Thoracic aorta (tissue), 2 donors: ENCODE measurements around the gene TANC2. TPM values are rescaled to one million over a fixed set of nuclear protein-coding genes. Genes with fewer than 3 reads are reported as not detected.

Source experiments
- ATAC-seq: fragments of 150-250 bp; one replicate; pipeline ENCODE4 v1.8.0; 2017; ENCODE audit warnings: low read depth; ENCODE audit not compliant: insufficient number of reproducible peaks, low FRiP score
- DNase-seq: peaks from one replicate; pipeline ENCODE4 v3.0.0-alpha.2; 2020; ENCODE audit warnings: low spot score
- H3K27ac ChIP-seq, 2 donors: fragments of 200-600 bp; sonication (generic); 1 replicate in 1 of 2; 2 replicates in 1 of 2; pipeline ENCODE4 v1.5.1; 2016; ENCODE audit warnings: mild to moderate bottlenecking in 2 of 2, moderate library complexity in 2 of 2
- H3K27me3 ChIP-seq: fragments of 200-600 bp; sonication (generic); replicated peaks from 2 replicates; pipeline ENCODE4 v1.6.0; 2016; ENCODE audit warnings: mild to moderate bottlenecking; ENCODE audit not compliant: insufficient read depth
- H3K36me3 ChIP-seq: fragments of 200-600 bp; sonication (generic); one replicate; pipeline ENCODE4 v1.5.1; 2016
- H3K4me1 ChIP-seq, 2 donors: fragments of 200-600 bp; sonication (generic); 1 replicate in 1 of 2; 2 replicates in 1 of 2; pipeline versions ENCODE4 v1.5.1 to v1.6.0; 2016; ENCODE audit warnings: low read depth in 2 of 2, mild to moderate bottlenecking in 1 of 2; ENCODE audit not compliant: control insufficient read depth in 1 of 2
- H3K4me3 ChIP-seq: fragments of 200-600 bp; sonication (generic); 2 replicates; pipeline ENCODE4 v1.5.1; 2016; ENCODE audit warnings: mild to moderate bottlenecking
- H3K9me3 ChIP-seq: fragments of 200-600 bp; sonication (generic); 2 replicates; pipeline ENCODE4 v1.5.1; 2016
- total RNA-seq, 2 donors: library from RNA; depleted of rRNA; stranded (reverse); fragments of >200 nt; gene quantifications; one replicate each; pipeline versions ENCODE4 v1.1.0 to v1.2.3, GENCODE V29; 2016
- TF ChIP-seq, protein P1 (sequence below): fragments of 200-600 bp; sonication (generic); IDR thresholded peaks from one replicate; pipeline ENCODE4 v1.5.1; 2019; ENCODE audit warnings: antibody characterized with exemption

TANC2 gene
- total RNA-seq, 2 donors from 2014 or later = 19.6 to 42.7 TPM

DNA sequence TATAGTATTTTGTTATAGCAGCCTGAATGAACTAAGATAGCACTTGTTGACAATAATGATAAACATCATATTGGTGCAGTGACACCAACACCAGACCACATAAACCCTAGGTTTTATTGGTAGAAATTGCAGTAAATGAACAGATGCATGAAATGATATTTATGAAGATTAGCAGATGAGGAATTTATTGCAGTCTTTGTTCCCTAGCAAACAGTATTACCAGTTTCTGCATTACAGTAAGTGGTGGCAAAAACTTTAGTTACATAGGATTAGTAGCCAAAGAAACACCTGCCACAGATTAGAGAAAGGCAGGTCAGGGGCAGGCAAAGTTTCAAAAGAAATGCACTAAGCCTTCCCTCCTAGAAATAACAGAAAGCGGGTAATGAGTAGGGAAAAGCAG, 17.7 kb upstream of the TANC2 start:
- peaks cover 0 to 4% of the 10 kb centered on the region in 2 donors for H3K4me1 ChIP-seq
- TF ChIP-seq, protein P1, sequence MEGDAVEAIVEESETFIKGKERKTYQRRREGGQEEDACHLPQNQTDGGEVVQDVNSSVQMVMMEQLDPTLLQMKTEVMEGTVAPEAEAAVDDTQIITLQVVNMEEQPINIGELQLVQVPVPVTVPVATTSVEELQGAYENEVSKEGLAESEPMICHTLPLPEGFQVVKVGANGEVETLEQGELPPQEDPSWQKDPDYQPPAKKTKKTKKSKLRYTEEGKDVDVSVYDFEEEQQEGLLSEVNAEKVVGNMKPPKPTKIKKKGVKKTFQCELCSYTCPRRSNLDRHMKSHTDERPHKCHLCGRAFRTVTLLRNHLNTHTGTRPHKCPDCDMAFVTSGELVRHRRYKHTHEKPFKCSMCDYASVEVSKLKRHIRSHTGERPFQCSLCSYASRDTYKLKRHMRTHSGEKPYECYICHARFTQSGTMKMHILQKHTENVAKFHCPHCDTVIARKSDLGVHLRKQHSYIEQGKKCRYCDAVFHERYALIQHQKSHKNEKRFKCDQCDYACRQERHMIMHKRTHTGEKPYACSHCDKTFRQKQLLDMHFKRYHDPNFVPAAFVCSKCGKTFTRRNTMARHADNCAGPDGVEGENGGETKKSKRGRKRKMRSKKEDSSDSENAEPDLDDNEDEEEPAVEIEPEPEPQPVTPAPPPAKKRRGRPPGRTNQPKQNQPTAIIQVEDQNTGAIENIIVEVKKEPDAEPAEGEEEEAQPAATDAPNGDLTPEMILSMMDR = no peak
- no peak for ATAC-seq
- H3K36me3 ChIP-seq = no peaks in the 10 kb centered on the region
- DNase-seq = no peak
- H3K4me3 ChIP-seq = no peak overlapping the region
- H3K9me3 ChIP-seq = peaks cover 13% of the 10 kb centered on the region
- H3K27ac ChIP-seq = no peak overlapping the region
- no peaks in the 10 kb centered on the region for H3K27me3 ChIP-seq

DNA sequence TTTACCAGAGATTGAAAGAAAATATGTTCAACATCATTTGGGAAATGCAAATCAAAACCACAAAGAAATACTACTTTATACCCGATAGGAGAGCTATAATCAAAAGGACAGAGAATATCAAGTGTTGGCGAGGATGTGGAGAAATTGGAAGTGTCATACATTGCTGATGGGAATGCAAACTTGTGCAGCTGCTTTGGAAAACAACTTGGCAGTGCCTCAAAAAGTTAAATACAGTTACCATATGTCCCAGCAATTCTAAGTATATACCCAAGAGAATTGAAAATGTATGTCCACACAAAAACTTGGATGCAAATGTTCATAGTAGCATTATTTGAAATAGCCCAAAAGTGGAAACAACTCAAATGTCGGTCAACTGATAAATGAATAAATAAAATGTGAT, 17.0 kb upstream of the TANC2 start:
- H3K9me3 ChIP-seq = peaks cover 13% of the 10 kb centered on the region
- H3K27me3 ChIP-seq = no peaks in the 10 kb centered on the region
- no peak overlapping the region for H3K4me3 ChIP-seq
- H3K36me3 ChIP-seq = no peaks in the 10 kb centered on the region
- peaks cover 0 to 4% of the 10 kb centered on the region in 2 donors for H3K4me1 ChIP-seq
- no peak for ATAC-seq
- TF ChIP-seq, protein P1 = no peak
- no peak for DNase-seq
- no peak overlapping the region for H3K27ac ChIP-seq

DNA sequence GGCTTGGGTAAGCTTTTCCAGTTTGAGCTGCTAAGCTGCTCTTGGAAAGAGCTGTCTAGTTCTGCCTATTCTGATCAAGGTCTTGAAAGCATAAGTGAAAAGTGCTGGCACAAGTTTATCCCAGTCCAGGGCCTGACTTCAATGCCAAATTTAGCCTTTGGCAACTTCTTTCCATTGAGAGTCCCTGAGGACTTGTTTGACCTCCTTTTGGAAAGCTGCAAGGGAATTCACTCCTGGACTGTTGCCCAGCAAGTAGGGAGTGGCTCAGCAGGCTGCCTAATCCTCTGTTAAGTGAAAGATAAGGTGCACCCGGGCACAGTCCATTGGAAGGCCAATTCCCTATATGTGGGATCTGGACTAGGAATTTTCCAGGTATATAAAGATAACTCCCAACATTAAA, 16.0 kb upstream of the TANC2 start:
- ATAC-seq (peak; percentile 82), DNase-seq (peak; percentile 11)
- Histone ChIP-seq H3K9me3 (peaks cover 13% of the 10 kb centered on the region), H3K4me3 (no peak overlapping the region), H3K27me3 (no peaks in the 10 kb centered on the region), H3K36me3 (no peaks in the 10 kb centered on the region), H3K27ac (peak overlapping the region in 1 of 2 donors; percentile 47), H3K4me1 (peaks cover 0 to 4% of the 10 kb centered on the region in 2 donors)
- TF ChIP-seq, protein P1 = no peak

DNA sequence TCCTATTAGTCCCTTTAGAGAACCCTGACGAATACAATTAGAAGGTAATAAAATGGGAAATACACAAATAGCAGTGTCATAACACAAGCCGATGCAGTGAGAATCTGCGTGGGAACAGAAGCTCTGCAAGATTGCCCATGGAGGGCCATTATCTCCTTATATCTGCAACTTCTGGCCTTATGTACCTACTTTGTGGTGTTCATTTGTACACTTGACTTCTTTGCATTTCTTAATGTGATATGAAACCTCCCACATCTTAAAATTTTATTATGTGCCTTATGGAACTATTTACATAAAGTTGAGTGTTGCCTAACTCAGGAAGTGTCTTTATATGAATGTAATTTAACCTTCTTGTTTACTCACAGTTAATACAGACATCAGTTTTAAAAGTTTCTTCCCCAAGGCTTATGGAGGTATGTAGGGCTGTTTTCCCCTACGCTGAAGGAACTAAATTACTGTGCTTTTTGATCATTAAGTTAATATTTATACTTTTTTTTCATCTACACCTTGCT, 10.1 kb upstream of the TANC2 start:
- peaks cover 6% of the 10 kb centered on the region for H3K9me3 ChIP-seq
- DNase-seq = no peak
- H3K27ac ChIP-seq = no peak overlapping the region

DNA sequence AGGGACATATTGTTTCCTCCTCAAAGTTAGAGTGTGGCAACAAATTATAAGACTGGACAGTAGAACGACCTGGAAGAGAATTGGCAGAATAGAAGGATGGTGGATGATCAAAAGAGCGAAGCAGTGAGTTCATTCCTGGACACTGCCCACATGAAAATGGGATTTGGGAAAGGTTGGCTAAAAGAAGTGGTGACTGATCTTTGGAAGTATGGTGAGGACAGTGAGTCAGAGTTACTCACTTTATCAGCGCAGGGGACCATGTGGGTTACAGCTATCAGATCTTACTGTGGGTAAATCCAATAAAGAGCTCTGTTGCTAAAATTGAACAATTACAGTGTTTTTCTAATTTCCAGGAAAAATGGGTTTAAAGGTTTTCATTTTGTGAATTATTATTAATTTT, 2.7 kb upstream of the TANC2 start:
- Histone ChIP-seq H3K9me3 (no peaks in the 10 kb centered on the region), H3K36me3 (no peaks in the 10 kb centered on the region), H3K4me1 (peaks cover 8 to 14% of the 10 kb centered on the region in 2 donors), H3K27ac (no peak overlapping the region), H3K4me3 (no peak overlapping the region), H3K27me3 (no peaks in the 10 kb centered on the region)
- ATAC-seq (no peak), DNase-seq (peak; percentile 4)
- TF ChIP-seq, protein P1 = no peak

More for the DNA sequence above, 10.1 kb upstream of the TANC2 start:
- Histone ChIP-seq H3K4me1 (no peaks in the 10 kb centered on the region), H3K4me3 (no peak overlapping the region), H3K27me3 (no peaks in the 10 kb centered on the region), H3K36me3 (no peaks in the 10 kb centered on the region)
- TF ChIP-seq, protein P1 = no peak
- no peak for ATAC-seq
